HCT116 (cell line): ENCODE measurements around the gene COQ10A. TPM values are rescaled to one million over a fixed set of nuclear protein-coding genes. Genes with fewer than 3 reads are reported as not detected.

Experiments used
- ATAC-seq: fragments of 200-7000 bp; cut with Tn5 transposase; 2 replicates; pipeline ENCODE4 v1.9.1; 2020; ENCODE audit warnings: mild to moderate bottlenecking, moderate library complexity
- BruUV-seq: library from RNA; stranded (reverse); fragments of 400-500 nt; replicated peaks from 2 replicates; lab custom pipeline; 2021; lab: Mats Ljungman, UMichigan
- CTCF ChIA-PET: fragments of 300-600 bp; sonication (Branson Sonifier 250); formaldehyde crosslinking; loops from one replicate; lab custom pipeline; 2021; ENCODE audit warnings: antibody characterized with exemption; lab: Charles Lee
- POLR2A ChIA-PET: fragments of 300-600, 350-600 bp; sonication (Branson Sonifier 250); formaldehyde crosslinking; loops from one replicate; lab custom pipeline; 2021; ENCODE audit warnings: antibody characterized with exemption; lab: Charles Lee
- RAD21 ChIA-PET, 2 experiments: fragments of 300-600 bp; sonication (Branson Sonifier 250); formaldehyde crosslinking; loops; one replicate each; lab custom pipeline; 2023; ENCODE audit warnings: low total read pairs in 2 of 2; ENCODE audit not compliant: uncharacterized antibody in 2 of 2, unreplicated experiment in 2 of 2, low non-redundant PET in 1 of 2; lab: Charles Lee
- DNase-seq: peaks from one replicate; pipeline ENCODE4 v3.0.0-alpha.2; 2010; ENCODE audit warnings: low read depth, low spot score
- H2AFZ ChIP-seq: fragments of 200-600 bp; shearing (Covaris generic), sonication (generic); 2 replicates; pipeline ENCODE4 v1.6.1; 2017; ENCODE audit warnings: low read depth, mixed run types, mixed read lengths, antibody characterized with exemption, low read length; ENCODE audit not compliant: poor library complexity, severe bottlenecking
- H3K27ac ChIP-seq: 2 replicates; pipeline ENCODE4 v1.5.1; 2012; ENCODE audit warnings: low read depth, low read length
- H3K27me3 ChIP-seq: fragments of 200-600 bp; sonication (generic); 2 replicates; pipeline ENCODE4 v1.6.1; 2016; ENCODE audit warnings: mixed run types, low read length, mixed read lengths; ENCODE audit not compliant: insufficient read depth
- H3K36me3 ChIP-seq, 2 experiments: fragments of 200-500 bp in 1 of 2; fragments of 200-600 bp in 1 of 2; sonication (Bioruptor generic) in 1 of 2; sonication (generic) in 1 of 2; 2 replicates each; pipeline versions ENCODE4 v1.5.1 to v1.6.1; 2014 to 2016; ENCODE audit warnings: low read length in 2 of 2, inconsistent platforms in 1 of 2, mixed read lengths in 1 of 2, mixed run types in 1 of 2; ENCODE audit not compliant: insufficient read depth in 2 of 2, control insufficient read depth in 1 of 2
- H3K4me1 ChIP-seq, 2 experiments: fragments of 200-600 bp in 1 of 2; sonication (generic) in 1 of 2; 2 replicates each; pipeline versions ENCODE4 v1.5.1 to v1.6.1; 2012 to 2017; ENCODE audit warnings: low read length in 2 of 2, inconsistent platforms in 1 of 2, mild to moderate bottlenecking in 1 of 2, mixed read lengths in 1 of 2, mixed run types in 1 of 2, moderate library complexity in 1 of 2; ENCODE audit not compliant: insufficient read depth in 2 of 2, control insufficient read depth in 1 of 2
- H3K4me2 ChIP-seq: fragments of 200-600 bp; sonication (generic); 2 replicates; pipeline ENCODE4 v1.6.1; 2017; ENCODE audit warnings: mixed run types, low read length, mixed read lengths
- H3K4me3 ChIP-seq, 2 experiments: fragments of 200-600 bp in 1 of 2; sonication (generic) in 1 of 2; replicated peaks in 1 of 2; 2 replicates each; pipeline ENCODE4 v1.5.1; 2011 to 2016; ENCODE audit warnings: low read length in 2 of 2, control low read depth in 1 of 2, low read depth in 1 of 2, mild to moderate bottlenecking in 1 of 2, mixed read lengths in 1 of 2, mixed run types in 1 of 2
- H3K79me2 ChIP-seq: fragments of 200-600 bp; sonication (generic); 2 replicates; pipeline ENCODE4 v1.6.1; 2017; ENCODE audit warnings: mild to moderate bottlenecking, mixed run types, low read length, moderate library complexity, mixed read lengths; ENCODE audit not compliant: insufficient read depth
- H3K9ac ChIP-seq: fragments of 200-600 bp; sonication (generic); 2 replicates; pipeline ENCODE4 v1.6.1; 2016; ENCODE audit warnings: low read length, mixed read lengths
- H3K9me2 ChIP-seq: fragments of 200-600 bp; sonication (generic), shearing (Covaris generic); 2 replicates; pipeline ENCODE4 v1.6.1; 2017; ENCODE audit warnings: mixed run types, mild to moderate bottlenecking, moderate library complexity; ENCODE audit not compliant: insufficient read depth
- H3K9me3 ChIP-seq, 2 experiments: fragments of 200-500 bp in 1 of 2; fragments of 200-600 bp in 1 of 2; sonication (Bioruptor generic) in 1 of 2; sonication (generic) in 1 of 2; 2 replicates each; pipeline ENCODE4 v1.6.1; 2014 to 2017; ENCODE audit warnings: low read length in 2 of 2, mixed read lengths in 2 of 2, inconsistent platforms in 1 of 2, low read depth in 1 of 2, mild to moderate bottlenecking in 1 of 2, mixed run types in 1 of 2, moderate library complexity in 1 of 2; ENCODE audit not compliant: control insufficient read depth in 1 of 2, insufficient read depth in 1 of 2
- H4K20me1 ChIP-seq: fragments of 200-600 bp; sonication (generic), shearing (Covaris generic); 2 replicates; pipeline ENCODE4 v1.6.1; 2017; ENCODE audit warnings: mixed run types, mild to moderate bottlenecking, moderate library complexity; ENCODE audit not compliant: insufficient read depth
- CTCF ChIP-seq, 3 experiments: fragments of 200-600 bp in 1 of 3; sonication (generic) in 1 of 3; IDR thresholded peaks in 2 of 3; conservative IDR thresholded peaks in 1 of 3; 2 replicates each; pipeline ENCODE4 v1.5.1; 2012 to 2017; ENCODE audit warnings: low read depth in 2 of 3, low read length in 2 of 3, antibody characterized with exemption in 1 of 3, borderline replicate concordance in 1 of 3, control low read depth in 1 of 3, mild to moderate bottlenecking in 1 of 3, mixed read lengths in 1 of 3, mixed run types in 1 of 3, moderate library complexity in 1 of 3; ENCODE audit not compliant: insufficient read depth in 1 of 3
- EZH2 ChIP-seq: fragments of 200-600 bp; sonication (generic); IDR thresholded peaks from 2 replicates; pipeline ENCODE4 v1.6.1; 2017; ENCODE audit warnings: antibody characterized with exemption, mixed run types
- FOSL1 ChIP-seq: IDR thresholded peaks from 2 replicates; pipeline ENCODE4 v1.6.1; 2012; ENCODE audit warnings: low read depth
- POLR2A ChIP-seq: IDR thresholded peaks from 2 replicates; pipeline ENCODE4 v1.7.0; 2011; ENCODE audit warnings: borderline replicate concordance; ENCODE audit not compliant: insufficient read depth, insufficient read length; ENCODE audit errors: extremely low read depth
- RAD21 ChIP-seq: IDR thresholded peaks from 2 replicates; pipeline ENCODE4 v1.6.1; 2012; ENCODE audit warnings: low read depth, mild to moderate bottlenecking
- SIN3A ChIP-seq: IDR thresholded peaks from 2 replicates; pipeline ENCODE4 v1.6.1; 2012; ENCODE audit warnings: low read depth
- SP1 ChIP-seq: IDR thresholded peaks from 2 replicates; pipeline ENCODE4 v1.6.1; 2012; ENCODE audit warnings: low read depth
- intact Hi-C: fragments of 100-400 bp; cut with micrococcal nuclease; formaldehyde crosslinking; loops from 2 replicates; pipeline ENCODE4 v1.10.0; 2022
- total RNA-seq: library from RNA; stranded (reverse); gene quantifications from one replicate; pipeline ENCODE4 v1.2.1, GENCODE V29; 2021; ENCODE audit not compliant: unreplicated experiment

COQ10A gene
- total RNA-seq, 1 experiment from 2014 or later: 11.7 TPM

GRCh38 chr12:56255671-56256070 is 11.1 kb upstream of the COQ10A start:
- ATAC-seq (no peak), DNase-seq (no peak)
- intact Hi-C loops: loop anchor here (5.0 kb wide), 1 partner anchor 33 kb away; the partner anchor contains the start of genes NABP2 and RNF41
- H2AFZ ChIP-seq: no peak overlapping the region
- H3K9me3 ChIP-seq: no peaks in the 10 kb centered on the region
- no peak overlapping the region for H3K27ac ChIP-seq
- RAD21 ChIA-PET: no interaction called here
- H3K79me2 ChIP-seq: peaks cover 30% of the 10 kb centered on the region
- no peaks in the 10 kb centered on the region for H4K20me1 ChIP-seq
- H3K9me2 ChIP-seq: no peaks in the 10 kb centered on the region
- BruUV-seq: no TSS peak
- H3K4me1 ChIP-seq: peaks cover 17 to 29% of the 10 kb centered on the region in 2 experiments
- CTCF ChIA-PET: no interaction called here
- no peak overlapping the region for H3K4me2 ChIP-seq
- POLR2A ChIA-PET: interaction anchor here (1.2 kb wide), 1 partner anchor 34 kb away, joined by 3 read pairs; the partner anchor contains the start of gene RNF41
- H3K4me3 ChIP-seq: no peak overlapping the region
- H3K27me3 ChIP-seq: no peaks in the 10 kb centered on the region
- no peak for TF ChIP-seq FOSL1
- TF ChIP-seq SP1: no peak
- no peak for TF ChIP-seq SIN3A
- no peak for TF ChIP-seq RAD21
- no peak for TF ChIP-seq EZH2
- peaks cover 30 to 56% of the 10 kb centered on the region in 2 experiments for H3K36me3 ChIP-seq
- no peak overlapping the region for H3K9ac ChIP-seq

GRCh38 chr12:56256326-56256960 is 10.3 kb upstream of the COQ10A start:
- Histone ChIP-seq H4K20me1 (no peaks in the 10 kb centered on the region), H3K9ac (peak overlapping the region; percentile 89), H3K27ac (peak overlapping the region; percentile 82; the same call in 1 of the 2 replicates), H3K36me3 (peaks cover 29 to 54% of the 10 kb centered on the region in 2 experiments), H3K27me3 (no peaks in the 10 kb centered on the region), H2AFZ (no peak overlapping the region), H3K4me2 (peak overlapping the region; percentile 97), H3K4me1 (peaks cover 19 to 37% of the 10 kb centered on the region in 2 experiments), H3K9me3 (no peaks in the 10 kb centered on the region), H3K9me2 (no peaks in the 10 kb centered on the region), H3K4me3 (peak overlapping the region in 1 of 2 experiments; percentile 89; a peak in 3 of 4 replicates), H3K79me2 (peaks cover 30% of the 10 kb centered on the region)
- BruUV-seq: TSS peak; percentile 38
- TF ChIP-seq CTCF (IDR thresholded peaks at IDR 0.05 in 2 of 3, conservative IDR thresholded peaks at IDR 0.05 in 1 of 3; ENCODE audit: borderline replicate concordance in 1 of 3, insufficient read depth in 1 of 3, low read depth in 2 of 3, low read length in 2 of 3): 0 out of 6 replicates have a peak, but pooled peaks of 1 of the 3 experiments have one; percentile 5
- TF ChIP-seq POLR2A: no peak
- ChIA-PET POLR2A (no interaction called here), CTCF (no interaction called here), RAD21 (no interaction called here)
- ATAC-seq: no peak
- intact Hi-C loops: loop anchor here (5.0 kb wide), 1 partner anchor 34 kb away; the partner anchor contains the start of genes NABP2 and RNF41
- DNase-seq: no peak
